ENCODE data around the gene DPEP1.

The DPEP1 gene

DNA sequence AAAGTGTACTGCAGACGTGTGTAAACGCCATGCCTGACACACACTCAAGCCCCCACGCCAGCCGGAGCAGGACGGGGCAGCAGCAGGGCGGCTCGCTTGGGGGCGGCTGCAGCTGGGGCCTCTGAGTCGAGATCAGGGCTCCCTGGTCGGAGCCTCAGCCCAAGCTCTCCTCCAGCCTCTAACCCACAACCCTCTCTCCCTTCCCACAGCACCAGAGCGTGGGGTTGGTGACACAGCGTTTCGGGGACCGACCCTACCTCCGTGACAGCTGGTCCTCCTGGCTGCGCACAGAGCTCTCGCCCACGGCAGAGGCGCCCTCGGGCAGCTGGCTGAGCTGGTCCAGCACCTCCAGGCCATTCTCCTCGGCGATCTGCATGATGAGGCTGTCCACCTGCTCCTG is 32.8 kb downstream of the DPEP1 start:
- no peak for DNase-seq (ENCODE audit: low read depth)
- in situ Hi-C loops (cut with HindIII; ENCODE audit: low sequenced_read_pairs), result no loop called here
- no peak overlapping the region for H3K4me3 ChIP-seq (ENCODE audit: low read depth, low read length)
- TF ChIP-seq, protein P1, sequence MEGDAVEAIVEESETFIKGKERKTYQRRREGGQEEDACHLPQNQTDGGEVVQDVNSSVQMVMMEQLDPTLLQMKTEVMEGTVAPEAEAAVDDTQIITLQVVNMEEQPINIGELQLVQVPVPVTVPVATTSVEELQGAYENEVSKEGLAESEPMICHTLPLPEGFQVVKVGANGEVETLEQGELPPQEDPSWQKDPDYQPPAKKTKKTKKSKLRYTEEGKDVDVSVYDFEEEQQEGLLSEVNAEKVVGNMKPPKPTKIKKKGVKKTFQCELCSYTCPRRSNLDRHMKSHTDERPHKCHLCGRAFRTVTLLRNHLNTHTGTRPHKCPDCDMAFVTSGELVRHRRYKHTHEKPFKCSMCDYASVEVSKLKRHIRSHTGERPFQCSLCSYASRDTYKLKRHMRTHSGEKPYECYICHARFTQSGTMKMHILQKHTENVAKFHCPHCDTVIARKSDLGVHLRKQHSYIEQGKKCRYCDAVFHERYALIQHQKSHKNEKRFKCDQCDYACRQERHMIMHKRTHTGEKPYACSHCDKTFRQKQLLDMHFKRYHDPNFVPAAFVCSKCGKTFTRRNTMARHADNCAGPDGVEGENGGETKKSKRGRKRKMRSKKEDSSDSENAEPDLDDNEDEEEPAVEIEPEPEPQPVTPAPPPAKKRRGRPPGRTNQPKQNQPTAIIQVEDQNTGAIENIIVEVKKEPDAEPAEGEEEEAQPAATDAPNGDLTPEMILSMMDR (IDR thresholded peaks at IDR 0.05; ENCODE audit: low read depth, low read length, missing control alignments), result no peak

DNA sequence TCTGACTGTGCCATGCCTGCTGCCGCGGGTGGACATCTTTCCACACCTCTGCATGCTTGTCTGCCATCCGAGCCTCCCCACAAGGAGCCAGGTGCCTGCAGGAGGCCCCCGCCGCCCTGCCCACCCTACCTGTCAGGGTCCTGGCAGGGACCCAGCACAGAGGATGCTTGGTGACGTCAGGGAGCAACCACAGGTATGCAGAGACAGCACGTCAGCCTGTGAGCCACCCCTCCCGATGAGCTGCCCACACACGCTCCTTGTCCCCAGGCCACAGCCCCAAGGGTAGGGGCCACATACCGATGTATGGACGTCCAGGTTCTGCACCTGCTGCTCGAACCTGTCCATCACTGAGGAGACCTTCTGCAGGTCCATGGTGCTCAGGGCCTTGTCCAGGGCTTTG is 33.5 kb downstream of the DPEP1 start:
- TF ChIP-seq, protein P1 (IDR thresholded peaks at IDR 0.05; ENCODE audit: low read depth, low read length, missing control alignments), result no peak
- no peak for DNase-seq (ENCODE audit: low read depth)
- in situ Hi-C loops (cut with HindIII; ENCODE audit: low sequenced_read_pairs), result no loop called here
- no peak overlapping the region for H3K4me3 ChIP-seq (ENCODE audit: low read depth, low read length)

DNA sequence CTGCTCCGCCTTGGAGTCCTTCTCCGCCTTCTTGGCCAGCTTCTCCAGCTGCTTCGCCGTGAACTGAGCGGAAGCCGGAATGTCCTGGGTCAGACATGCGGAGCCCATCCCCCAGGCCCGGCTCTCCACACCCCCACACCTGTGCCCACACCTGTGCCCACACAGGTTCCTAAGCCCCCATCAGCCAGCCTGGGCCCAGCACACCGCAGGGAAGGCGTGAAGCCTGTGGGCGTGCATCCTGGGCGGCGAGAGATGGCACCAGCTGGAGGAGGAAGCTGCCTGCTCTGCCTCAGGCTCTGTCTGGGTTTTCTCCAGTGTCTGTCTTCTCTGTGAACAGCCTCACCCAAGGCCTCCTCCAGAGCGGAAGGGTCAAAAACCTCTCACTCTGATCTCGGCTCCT is 38.1 kb downstream of the DPEP1 start:
- H3K4me3 ChIP-seq (ENCODE audit: low read depth, low read length), result no peak overlapping the region
- in situ Hi-C loops (cut with HindIII; ENCODE audit: low sequenced_read_pairs), result no loop called here
- DNase-seq (ENCODE audit: low read depth), result no peak
- TF ChIP-seq, protein P1 (IDR thresholded peaks at IDR 0.05; ENCODE audit: low read depth, low read length, missing control alignments), result no peak

DNA sequence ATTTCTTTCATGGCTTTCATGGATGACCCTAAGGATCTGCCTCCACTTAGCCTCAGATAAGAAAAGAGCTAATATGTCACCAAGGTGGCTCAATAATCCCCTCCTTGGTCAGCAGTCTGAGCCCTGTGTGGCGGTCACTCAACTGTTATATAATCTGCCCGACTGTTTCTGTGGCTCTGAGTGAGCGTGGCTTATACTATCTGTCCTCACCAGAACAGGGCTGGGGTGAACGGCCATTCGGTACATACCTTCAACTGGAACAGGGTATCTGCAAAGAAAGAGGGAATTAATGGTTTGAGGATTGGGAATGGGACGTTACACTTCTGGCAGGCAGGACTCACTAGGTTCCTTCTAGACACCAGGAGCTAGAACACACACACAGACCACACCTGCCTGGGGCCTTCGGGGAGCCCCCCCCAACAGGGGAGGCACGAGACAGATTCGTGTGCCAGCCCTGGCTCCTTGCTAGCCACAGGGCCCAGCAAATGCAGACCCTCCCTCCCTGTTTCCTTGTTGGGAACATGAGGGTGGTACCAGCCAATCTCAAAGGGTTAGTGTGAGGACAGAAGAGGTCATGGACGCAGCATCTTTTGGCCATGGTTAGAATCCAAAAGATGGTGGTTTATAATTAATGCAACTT is 40.3 kb downstream of the DPEP1 start:
- TF ChIP-seq, protein P1 (IDR thresholded peaks at IDR 0.05; ENCODE audit: low read depth, low read length, missing control alignments), result no peak
- no peak for DNase-seq (ENCODE audit: low read depth)
- no peak overlapping the region for H3K4me3 ChIP-seq (ENCODE audit: low read depth, low read length)
- in situ Hi-C loops (cut with HindIII; ENCODE audit: low sequenced_read_pairs), result no loop called here

DNA sequence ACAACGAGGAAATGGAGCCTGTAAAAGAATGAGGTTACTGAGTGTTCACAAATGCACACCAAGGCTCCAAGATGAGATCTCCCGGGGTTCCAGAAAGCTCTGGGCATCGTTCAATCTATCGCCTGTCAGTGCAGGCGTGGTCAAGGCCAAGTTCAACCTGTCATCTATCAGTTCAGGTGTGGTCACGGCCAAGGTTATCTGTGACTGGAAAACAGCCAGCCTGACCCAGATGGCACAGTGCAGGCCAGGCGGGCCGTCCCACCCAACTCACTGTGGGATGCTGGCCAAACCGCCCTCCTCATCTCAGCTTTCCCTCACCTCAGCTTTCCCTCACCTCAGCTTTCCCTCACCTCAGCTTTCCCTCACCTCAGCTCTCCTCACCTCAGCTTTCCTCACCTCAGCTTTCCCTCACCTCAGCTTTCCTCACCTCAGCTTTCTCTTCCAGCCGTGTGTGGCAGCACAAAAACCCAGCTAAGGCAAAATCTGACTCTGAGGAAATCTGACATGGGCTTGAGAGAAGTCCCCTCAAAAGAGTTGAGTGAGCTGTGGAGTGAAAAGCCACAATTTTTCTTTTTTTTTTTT is 41.7 kb downstream of the DPEP1 start:
- DNase-seq (ENCODE audit: low read depth), result no peak
- no peak overlapping the region for H3K4me3 ChIP-seq (ENCODE audit: low read depth, low read length)
- in situ Hi-C loops (cut with HindIII; ENCODE audit: low sequenced_read_pairs), result no loop called here
- TF ChIP-seq, protein P1 (IDR thresholded peaks at IDR 0.05; ENCODE audit: low read depth, low read length, missing control alignments), result no peak

DNA sequence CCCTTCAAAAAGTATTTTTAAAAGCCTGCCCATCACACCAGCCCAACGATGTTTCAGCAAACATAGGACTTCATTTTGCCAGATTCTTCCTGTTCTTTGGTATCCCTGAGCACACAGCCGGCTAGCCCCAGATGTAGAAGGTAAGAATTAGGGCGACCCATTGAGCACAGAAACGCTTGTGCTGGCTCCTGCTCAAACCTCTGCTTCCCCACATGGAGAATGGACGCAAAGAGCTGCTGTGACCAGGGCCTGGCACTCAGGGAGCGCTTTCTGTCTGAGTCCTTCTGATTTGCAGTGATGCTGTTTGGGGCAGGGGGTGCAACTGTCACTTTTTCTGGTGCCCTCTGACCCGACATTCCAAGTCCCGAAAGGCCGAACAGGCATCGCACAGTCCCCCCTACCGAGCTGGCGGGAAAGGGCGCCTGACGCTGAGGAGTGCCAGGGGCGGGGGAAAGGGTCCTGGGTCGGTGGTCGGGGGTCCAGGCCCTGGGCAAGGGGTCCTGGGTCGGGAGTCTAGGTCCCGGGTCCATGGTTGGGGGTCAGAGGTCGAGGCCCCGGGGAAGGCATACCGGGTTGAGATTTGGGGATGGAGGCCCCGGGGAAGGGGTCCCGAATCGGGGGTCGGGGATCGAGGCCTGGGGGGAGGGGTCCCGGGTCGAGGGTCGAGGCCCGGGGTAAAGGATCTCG is 43.1 kb downstream of the DPEP1 start:
- H3K4me3 ChIP-seq (ENCODE audit: low read depth, low read length), result peak overlapping the region; percentile 90
- TF ChIP-seq, protein P1 (IDR thresholded peaks at IDR 0.05; ENCODE audit: low read depth, low read length, missing control alignments), result no peak
- DNase-seq (ENCODE audit: low read depth), result no peak
- in situ Hi-C loops (cut with HindIII; ENCODE audit: low sequenced_read_pairs), result no loop called here

Measured in astrocyte of the cerebellum (primary cell).